Lung (tissue), 12 donors: ENCODE measurements around the gene LMAN2L. TPM values are rescaled to one million over a fixed set of nuclear protein-coding genes. Genes with fewer than 3 reads are reported as not detected.

Experiments
- ATAC-seq: fragments of 200-7000 bp; cut with Tn5 transposase; one replicate; pipeline ENCODE4 v1.9.1; 2020; ENCODE audit warnings: moderate number of reproducible peaks; ENCODE audit not compliant: insufficient read depth, low FRiP score
- DNase-seq, 3 donors: peaks; one replicate each; pipeline ENCODE4 v3.0.0-alpha.2; 2013 to 2017
- H3K27ac ChIP-seq, 2 donors: one replicate each; pipeline ENCODE4 v1.5.1; 2013; ENCODE audit warnings: mild to moderate bottlenecking in 2 of 2, moderate library complexity in 2 of 2, control low read depth in 1 of 2, inconsistent platforms in 1 of 2, low read depth in 1 of 2, low read length in 1 of 2
- H3K27me3 ChIP-seq, 3 donors: one replicate each; pipeline ENCODE4 v1.5.1; 2013; ENCODE audit warnings: low read length in 2 of 3; ENCODE audit not compliant: control insufficient read depth in 3 of 3, insufficient read depth in 3 of 3
- H3K36me3 ChIP-seq, 4 donors: one replicate each; pipeline ENCODE4 v1.5.1; 2013; ENCODE audit warnings: low read length in 4 of 4, mild to moderate bottlenecking in 1 of 4, moderate library complexity in 1 of 4; ENCODE audit not compliant: control insufficient read depth in 4 of 4, insufficient read depth in 4 of 4
- H3K4me1 ChIP-seq, 5 donors: one replicate each; pipeline ENCODE4 v1.5.1; 2013; ENCODE audit warnings: low read length in 5 of 5, mild to moderate bottlenecking in 2 of 5, moderate library complexity in 1 of 5; ENCODE audit not compliant: control insufficient read depth in 5 of 5, insufficient read depth in 5 of 5
- H3K4me3 ChIP-seq: one replicate; pipeline ENCODE4 v1.5.1; 2013; ENCODE audit warnings: mild to moderate bottlenecking, control low read depth, moderate library complexity
- H3K9ac ChIP-seq, 2 donors: one replicate each; pipeline ENCODE4 v1.5.1; 2013; ENCODE audit warnings: low read length in 2 of 2, control low read depth in 1 of 2; ENCODE audit not compliant: insufficient read depth in 1 of 2
- H3K9me3 ChIP-seq, 4 donors: one replicate each; pipeline ENCODE4 v1.5.1; 2013; ENCODE audit warnings: low read length in 3 of 4, mild to moderate bottlenecking in 1 of 4, moderate library complexity in 1 of 4; ENCODE audit not compliant: control insufficient read depth in 4 of 4, insufficient read depth in 3 of 4
- WGBS, 2 donors: extraction: QIAGEN DNeasy Blood & Tissue Kit; methylation state at CpG; one replicate each; pipeline ENCODE4 v1.1.7; 2013; 5-methylcytosine and 5-hydroxymethylcytosine counted together
- polyA plus RNA-seq, 2 donors: library from polyadenylated mRNA; stranded (reverse); fragments of 200-250 nt; gene quantifications; one replicate each; pipeline ENCODE4 v1.2.1, GENCODE V29; 2013
- total RNA-seq, 2 donors: library from RNA; depleted of rRNA in 1 of 2; stranded (reverse); fragments of >200 nt in 1 of 2; gene quantifications; one replicate each; pipeline ENCODE4 v1.2.1, GENCODE V29; 2014 to 2021
- TF ChIP-seq, protein P1 (sequence below): IDR thresholded peaks from 2 replicates; pipeline ENCODE4 v1.5.1; 2012; ENCODE audit warnings: mild to moderate bottlenecking; ENCODE audit errors: control extremely low read depth, extremely low read depth
- donor health status: control.
- donor health status: control.
- donor health status: Bipolar disorder and iron deficiency.
- donor health status: healthy.
- donor health status: DM: yes; HTN: yes; CAD: no.

LMAN2L gene
- total and polyA plus RNA-seq, 4 donors = 8.6 to 36.3 (median 16.5) TPM

DNA sequence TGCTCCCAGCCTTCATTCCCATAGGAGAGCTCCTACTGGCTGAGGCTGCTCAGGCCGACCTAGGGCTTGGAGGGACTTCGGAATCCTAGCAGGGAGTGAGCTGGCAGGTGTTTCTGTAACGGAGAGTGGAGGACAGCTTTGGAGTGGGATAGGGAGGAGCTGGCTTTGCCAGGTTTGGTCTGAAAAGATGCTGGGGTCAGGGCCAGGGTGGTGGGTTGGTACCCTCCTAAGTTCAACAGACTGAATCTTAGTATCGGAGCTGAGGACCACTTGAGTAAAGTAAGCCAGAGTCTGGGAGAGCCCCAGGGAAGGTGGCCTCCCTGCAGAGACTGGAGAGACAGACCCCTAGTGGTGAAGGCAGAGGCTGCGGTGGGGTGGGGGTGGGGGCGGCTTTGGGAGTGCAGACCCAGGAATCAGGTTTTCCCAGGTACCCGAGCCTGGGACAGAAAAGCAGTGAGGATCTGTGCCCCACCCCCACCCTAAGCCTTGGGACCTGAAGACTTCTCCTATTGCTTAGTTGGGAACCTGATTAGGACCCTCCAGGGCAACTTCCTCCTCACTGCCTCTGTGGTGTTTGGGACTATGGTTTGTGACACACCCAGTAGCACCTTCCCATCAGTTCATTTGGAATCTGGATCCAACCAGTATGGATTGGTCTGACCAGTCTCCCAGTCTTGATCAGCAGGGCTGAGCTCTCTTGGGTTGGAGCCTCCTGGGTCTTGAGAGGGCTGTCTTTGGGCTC is 23.8 kb upstream of the LMAN2L start:
- DNase-seq = peak; percentile 45 to 52 (median 47)
- Histone ChIP-seq H3K9me3 (no peaks in the 10 kb centered on the region), H3K36me3 (no peaks in the 10 kb centered on the region), H3K27ac (peak overlapping the region in 1 of 2 donors; percentile 48), H3K9ac (peak overlapping the region in 1 of 2 donors; percentile 24), H3K4me1 (peaks cover 10 to 38% (median 20%) of the 10 kb centered on the region in 5 donors), H3K4me3 (no peak overlapping the region), H3K27me3 (no peaks in the 10 kb centered on the region)
- WGBS, 2 donors = 17 to 20% methylated on average over 7 of the region's 7 CpGs
- TF ChIP-seq, protein P1, sequence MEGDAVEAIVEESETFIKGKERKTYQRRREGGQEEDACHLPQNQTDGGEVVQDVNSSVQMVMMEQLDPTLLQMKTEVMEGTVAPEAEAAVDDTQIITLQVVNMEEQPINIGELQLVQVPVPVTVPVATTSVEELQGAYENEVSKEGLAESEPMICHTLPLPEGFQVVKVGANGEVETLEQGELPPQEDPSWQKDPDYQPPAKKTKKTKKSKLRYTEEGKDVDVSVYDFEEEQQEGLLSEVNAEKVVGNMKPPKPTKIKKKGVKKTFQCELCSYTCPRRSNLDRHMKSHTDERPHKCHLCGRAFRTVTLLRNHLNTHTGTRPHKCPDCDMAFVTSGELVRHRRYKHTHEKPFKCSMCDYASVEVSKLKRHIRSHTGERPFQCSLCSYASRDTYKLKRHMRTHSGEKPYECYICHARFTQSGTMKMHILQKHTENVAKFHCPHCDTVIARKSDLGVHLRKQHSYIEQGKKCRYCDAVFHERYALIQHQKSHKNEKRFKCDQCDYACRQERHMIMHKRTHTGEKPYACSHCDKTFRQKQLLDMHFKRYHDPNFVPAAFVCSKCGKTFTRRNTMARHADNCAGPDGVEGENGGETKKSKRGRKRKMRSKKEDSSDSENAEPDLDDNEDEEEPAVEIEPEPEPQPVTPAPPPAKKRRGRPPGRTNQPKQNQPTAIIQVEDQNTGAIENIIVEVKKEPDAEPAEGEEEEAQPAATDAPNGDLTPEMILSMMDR = no peak
- ATAC-seq = no peak

DNA sequence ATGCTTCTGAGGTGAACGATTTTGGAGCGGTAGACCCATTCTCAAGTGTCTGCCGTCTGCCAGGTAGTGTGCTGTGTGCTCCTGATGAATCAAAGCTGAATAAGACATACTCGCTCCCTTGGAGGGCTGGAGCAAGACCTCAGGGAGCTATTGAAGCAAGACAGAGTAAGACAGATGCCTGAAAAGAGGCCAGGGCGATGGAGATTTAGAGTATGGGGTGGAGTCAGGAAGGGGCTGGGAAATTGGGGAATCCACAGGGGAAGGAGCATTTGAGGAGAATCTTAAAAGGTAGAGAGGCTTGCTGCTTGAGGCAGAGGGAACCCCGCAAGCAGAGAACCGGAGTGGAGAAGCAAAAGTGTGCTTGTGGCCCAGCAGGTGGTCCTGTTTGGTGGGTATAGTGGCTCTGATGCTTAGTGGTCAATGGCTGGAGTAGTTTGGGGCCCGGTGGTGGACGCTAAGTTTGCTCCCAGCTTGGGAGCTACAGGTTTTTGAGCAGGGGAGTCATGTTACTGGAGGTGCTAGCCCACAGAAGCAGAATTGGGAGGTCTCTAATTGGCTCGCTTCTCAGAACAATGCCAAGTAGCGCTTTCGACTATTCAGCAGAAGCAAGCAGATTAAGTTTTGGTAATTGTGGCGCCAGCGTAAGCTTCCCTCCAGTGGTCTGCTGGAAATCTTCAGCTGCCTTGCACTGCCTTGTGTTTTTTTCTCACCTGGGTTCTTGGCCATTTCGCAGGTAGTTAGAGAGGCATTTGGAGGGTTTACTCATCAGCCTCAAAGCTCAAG is 22.9 kb upstream of the LMAN2L start:
- H3K36me3 ChIP-seq = no peaks in the 10 kb centered on the region
- TF ChIP-seq, protein P1 = no peak
- no peaks in the 10 kb centered on the region for H3K27me3 ChIP-seq
- no peaks in the 10 kb centered on the region for H3K9me3 ChIP-seq
- 15 to 31% methylated on average over 15 of the region's 15 CpGs for WGBS, 2 donors
- DNase-seq (peak in 2 of 3 donors; percentile 40 to 63), ATAC-seq (no peak)
- H3K4me1 ChIP-seq = peaks cover 10 to 38% (median 20%) of the 10 kb centered on the region in 5 donors
- H3K4me3 ChIP-seq = no peak overlapping the region
- H3K27ac ChIP-seq = no peak overlapping the region
- H3K9ac ChIP-seq = peak overlapping the region; percentile 52 to 62

DNA sequence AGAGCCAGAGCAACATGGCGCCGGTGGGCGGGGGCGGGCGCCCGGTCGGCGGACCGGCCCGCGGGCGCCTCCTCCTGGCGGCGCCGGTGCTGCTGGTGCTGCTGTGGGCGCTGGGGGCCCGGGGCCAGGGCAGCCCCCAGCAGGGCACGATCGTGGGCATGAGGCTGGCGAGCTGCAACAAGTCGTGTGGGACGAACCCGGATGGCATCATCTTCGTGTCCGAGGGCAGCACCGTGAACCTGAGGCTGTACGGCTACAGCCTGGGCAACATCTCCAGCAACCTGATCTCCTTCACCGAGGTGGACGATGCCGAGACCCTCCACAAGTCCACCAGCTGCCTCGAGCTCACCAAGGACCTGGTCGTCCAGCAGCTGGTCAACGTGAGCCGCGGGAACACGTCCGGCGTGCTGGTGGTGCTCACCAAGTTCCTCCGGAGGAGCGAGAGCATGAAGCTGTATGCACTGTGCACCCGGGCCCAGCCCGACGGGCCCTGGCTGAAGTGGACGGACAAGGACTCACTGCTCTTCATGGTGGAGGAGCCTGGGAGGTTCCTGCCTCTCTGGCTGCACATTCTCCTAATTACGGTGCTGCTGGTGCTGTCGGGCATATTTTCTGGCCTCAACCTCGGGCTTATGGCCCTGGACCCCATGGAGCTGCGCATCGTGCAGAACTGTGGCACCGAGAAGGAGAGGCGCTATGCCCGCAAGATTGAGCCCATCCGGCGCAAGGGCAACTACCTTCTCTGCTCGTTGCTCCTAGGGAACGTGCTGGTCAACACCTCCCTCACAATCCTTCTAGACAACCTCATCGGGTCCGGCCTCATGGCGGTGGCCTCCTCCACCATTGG is 21.3 kb upstream of the LMAN2L start:
- no peaks in the 10 kb centered on the region for H3K9me3 ChIP-seq
- H3K4me1 ChIP-seq = peaks cover 10 to 38% (median 20%) of the 10 kb centered on the region in 5 donors
- peak overlapping the region; percentile 77 for H3K4me3 ChIP-seq
- H3K27ac ChIP-seq = peak overlapping the region; percentile 35 to 73
- no peaks in the 10 kb centered on the region for H3K36me3 ChIP-seq
- DNase-seq (peak; percentile 44 to 59 (median 57)), ATAC-seq (no peak)
- 23 to 29% methylated on average over 46 to 59 of the region's 59 CpGs for WGBS, 2 donors
- H3K9ac ChIP-seq = peak overlapping the region; percentile 41 to 86
- no peaks in the 10 kb centered on the region for H3K27me3 ChIP-seq
- TF ChIP-seq, protein P1 = no peak
